ENCODE measurements around the gene RAB34. TPM values are rescaled to one million over a fixed set of nuclear protein-coding genes. Genes with fewer than 3 reads are reported as not detected.

The RAB34 gene
- total RNA-seq, 1 experiment from 2014 or later = 189 TPM

GRCh38 chr17:28743243-28744103 is 25.8 kb upstream of the RAB34 start, which contains the start of gene TRAF4:
TRAF4 (plus strand) TSS chr17:28744011; CDS start chr17:28744113, 102 bp downstream.
- Mint-ChIP-seq H3K36me3 (ENCODE audit: insufficient read depth in 1 of 3, low read depth in 3 of 3) (peaks cover 23 to 57% (median 34%) of the 10 kb centered on the region in 3 experiments; a peak in 6 of 7 replicates), H3K27ac (peak within 1 kb of the TSS; percentile 95 to 98 (median 97)), H3K9me3 (no peaks in the 10 kb centered on the region), H3K4me3 (peak within 1 kb of the TSS; percentile 87 to 93), H3K4me1 (peaks cover 10 to 30% of the 10 kb centered on the region in 2 experiments), H3K27me3 (ENCODE audit: low read depth) (no peaks in the 10 kb centered on the region; the same call in none of the 2 replicates)
- no CpG with 5 or more reads among the region's 70 CpGs for WGBS (ENCODE audit: extremely low coverage, insufficient read length, low lambda C conversion rate)
- Histone ChIP-seq H3K79me2 (ENCODE audit: insufficient read depth, low read length) (peaks cover 16% of the 10 kb centered on the region; the same call in 1 of the 2 replicates), H3K4ac (ENCODE audit: low read depth, low read length) (peak within 1 kb of the TSS; percentile 39), H3K27ac (ENCODE audit: insufficient read length, low read depth, low read length) (peak within 1 kb of the TSS; percentile 61), H2BK15ac (ENCODE audit: low read depth, low read length) (peak within 1 kb of the TSS; percentile 62), H2AK5ac (ENCODE audit: insufficient read length, low read length) (no peak within 1 kb of the TSS), H4K8ac (replicated peaks; ENCODE audit: insufficient read length, low read depth, low read length) (peak within 1 kb of the TSS; percentile 20), H3K56ac (ENCODE audit: insufficient read length, low read depth, low read length) (no peak within 1 kb of the TSS), H3K4me1 (ENCODE audit: insufficient read depth, low read length) (peaks cover 5% of the 10 kb centered on the region; the same call in 1 of the 2 replicates), H4K20me1 (ENCODE audit: control insufficient read depth, insufficient read depth, insufficient read length) (no peaks in the 10 kb centered on the region), H2BK12ac (ENCODE audit: insufficient read length, low read depth, low read length) (peak within 1 kb of the TSS; percentile 15), H3K9me3 (ENCODE audit: control insufficient read depth, low read depth, low read length) (no peaks in the 10 kb centered on the region), H3K23ac (ENCODE audit: insufficient read length, low read depth, low read length) (no peak within 1 kb of the TSS), H4K5ac (ENCODE audit: insufficient read length, low read depth, low read length) (peak within 1 kb of the TSS; percentile 24), H4K91ac (ENCODE audit: insufficient read length, low read depth, low read length) (peak within 1 kb of the TSS; percentile 82), H2BK20ac (ENCODE audit: low read depth, low read length, poor library complexity, severe bottlenecking) (no peak within 1 kb of the TSS), H3K14ac (ENCODE audit: insufficient read depth, low read length) (peak within 1 kb of the TSS; percentile 100), H3K23me2 (ENCODE audit: insufficient read length, low read depth, low read length, poor library complexity, severe bottlenecking) (peaks cover 15% of the 10 kb centered on the region), H3K18ac (ENCODE audit: insufficient read length, low read depth, low read length) (peak within 1 kb of the TSS; percentile 98), H2BK5ac (ENCODE audit: insufficient read length, low read length) (peak within 1 kb of the TSS; percentile 45), H3K9ac (ENCODE audit: extremely low read depth, insufficient read length, low read length) (peak within 1 kb of the TSS; percentile 95), H2AFZ (ENCODE audit: low read length) (no peak within 1 kb of the TSS), H3K27me3 (ENCODE audit: insufficient read depth, low read length) (no peaks in the 10 kb centered on the region), H3T11ph (ENCODE audit: low read length) (peak within 1 kb of the TSS; percentile 92), H3K4me2 (ENCODE audit: insufficient read depth, insufficient read length, low read length) (peak within 1 kb of the TSS; percentile 84), H3K79me1 (ENCODE audit: insufficient read depth, low read depth, low read length, poor library complexity, severe bottlenecking) (no peaks in the 10 kb centered on the region), H2BK120ac (ENCODE audit: low read depth, low read length, poor library complexity, severe bottlenecking) (peak within 1 kb of the TSS; percentile 93)
- DNase-seq = peak; percentile 98
- TF ChIP-seq CTCF (conservative IDR thresholded peaks at IDR 0.05) = no peak

Measured in H9 (cell line).